HG02571 (cell line): Measurements from ENCODE around the gene OR10A6.

Experiments used
- ATAC-seq: cut with Tn5 transposase; IDR thresholded peaks from one replicate; pipeline ENCODE4 v1.9.1; 2021; ENCODE audit warnings: mild to moderate bottlenecking, moderate library complexity; ENCODE audit not compliant: unreplicated experiment

The OR10A6 gene

GRCh38 chr11:7882860-7883259 is 48.2 kb downstream of the OR10A6 start:
- no peak for ATAC-seq
